ENCODE measurements around the gene CYFIP2.

GRCh38 chr5:157295247-157295646 lies 29.3 kb downstream of the CYFIP2 start:
- TF ChIP-seq EZH2phosphoT487 (IDR thresholded peaks at IDR 0.05; ENCODE audit: insufficient read depth, low read depth) (no peak), EZH2 (IDR thresholded peaks at IDR 0.05; ENCODE audit: insufficient read depth, poor library complexity, severe bottlenecking) (no peak)
